Muscle layer of colon (tissue), 2 donors: Measurements from ENCODE around the gene CDC42BPB.

Experiments used
- H3K27ac ChIP-seq: one replicate; pipeline ENCODE4 v1.7.0; 2013; ENCODE audit warnings: low read depth, mild to moderate bottlenecking, low read length, moderate library complexity
- H3K27me3 ChIP-seq, 2 donors: one replicate each; pipeline ENCODE4 v1.7.0; 2013; ENCODE audit warnings: low read length in 2 of 2, mild to moderate bottlenecking in 2 of 2; ENCODE audit not compliant: insufficient read depth in 2 of 2, control insufficient read depth in 1 of 2
- H3K36me3 ChIP-seq: one replicate; pipeline ENCODE4 v1.7.0; 2013; ENCODE audit warnings: mild to moderate bottlenecking, low read length; ENCODE audit not compliant: insufficient read depth
- H3K4me1 ChIP-seq: one replicate; pipeline ENCODE4 v1.7.0; 2013; ENCODE audit warnings: mild to moderate bottlenecking, low read length; ENCODE audit not compliant: insufficient read depth
- H3K4me3 ChIP-seq, 2 donors: one replicate each; pipeline ENCODE4 v1.7.0; 2013; ENCODE audit warnings: low read length in 2 of 2, low read depth in 1 of 2, mild to moderate bottlenecking in 1 of 2, moderate library complexity in 1 of 2
- H3K9ac ChIP-seq: one replicate; pipeline ENCODE4 v1.7.0; 2013; ENCODE audit warnings: low read length
- H3K9me3 ChIP-seq: one replicate; pipeline ENCODE4 v1.7.0; 2013; ENCODE audit warnings: mild to moderate bottlenecking, low read length
- donor health status: abdominal sarcoma.
- donor health status: Adenocarcinoma of cecum.

CDC42BPB gene

GRCh38 chr14:103007555-103007954 lies 49.8 kb downstream of the CDC42BPB start:
- Histone ChIP-seq H3K9me3 (no peaks in the 10 kb centered on the region), H3K27ac (no peak overlapping the region), H3K36me3 (peaks cover 30% of the 10 kb centered on the region), H3K27me3 (no peaks in the 10 kb centered on the region), H3K4me1 (no peaks in the 10 kb centered on the region), H3K9ac (no peak overlapping the region), H3K4me3 (no peak overlapping the region)

- H3K27me3 ChIP-seq = no peaks in the 10 kb centered on the region
- H3K36me3 ChIP-seq = peaks cover 31% of the 10 kb centered on the region
- H3K4me3 ChIP-seq = no peak overlapping the region
- no peaks in the 10 kb centered on the region for H3K9me3 ChIP-seq
- no peak overlapping the region for H3K9ac ChIP-seq
- no peak overlapping the region for H3K27ac ChIP-seq
- H3K4me1 ChIP-seq = no peaks in the 10 kb centered on the region
Observed at GRCh38 chr14:103006991-103007520, 50.3 kb downstream of the CDC42BPB start.

- H3K36me3 ChIP-seq = peaks cover 34% of the 10 kb centered on the region
- H3K27ac ChIP-seq = no peak overlapping the region
- no peaks in the 10 kb centered on the region for H3K9me3 ChIP-seq
- H3K4me1 ChIP-seq = no peaks in the 10 kb centered on the region
- no peak overlapping the region for H3K4me3 ChIP-seq
- no peak overlapping the region for H3K9ac ChIP-seq
- H3K27me3 ChIP-seq = no peaks in the 10 kb centered on the region
Observed at GRCh38 chr14:103006106-103006505, 51.2 kb downstream of the CDC42BPB start.

DNA sequence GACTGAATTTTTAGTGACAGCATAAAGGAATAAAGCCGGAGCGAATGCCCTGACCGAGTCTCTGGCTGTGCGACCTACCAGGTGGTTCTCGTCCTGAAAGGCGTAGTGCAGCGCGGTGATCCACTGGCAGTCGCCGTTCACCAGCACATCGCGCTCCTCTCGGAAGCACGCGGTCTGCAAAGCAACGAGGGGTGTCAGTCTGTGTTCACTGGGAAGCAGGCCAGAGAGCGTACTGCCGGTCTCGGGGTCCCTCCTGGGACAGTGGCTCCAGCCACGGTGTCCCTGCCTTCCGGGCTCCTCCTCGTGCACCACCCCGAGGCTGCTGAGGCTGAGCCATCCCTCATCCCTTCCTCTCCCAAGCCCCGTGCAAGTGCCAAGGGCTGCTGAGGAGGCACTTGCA lies 53.5 kb downstream of the CDC42BPB start:
- no peaks in the 10 kb centered on the region for H3K4me1 ChIP-seq
- no peak overlapping the region for H3K9ac ChIP-seq
- H3K36me3 ChIP-seq = peaks cover 42% of the 10 kb centered on the region

DNA sequence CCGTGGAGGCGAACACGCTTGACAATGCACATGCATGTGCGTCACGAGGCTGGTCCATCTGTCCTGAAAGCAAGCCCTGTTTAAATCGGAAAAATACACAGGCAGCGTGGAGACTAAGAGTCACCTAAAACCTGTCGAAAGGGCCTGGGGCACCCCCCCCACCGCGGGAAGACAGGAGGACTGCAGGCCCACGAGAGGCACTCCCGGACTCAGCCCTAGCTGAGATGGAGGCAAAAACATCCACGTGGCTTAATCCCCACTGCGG lies 54.1 kb downstream of the CDC42BPB start:
- peaks cover 43% of the 10 kb centered on the region for H3K36me3 ChIP-seq
- no peaks in the 10 kb centered on the region for H3K27me3 ChIP-seq
- no peaks in the 10 kb centered on the region for H3K4me1 ChIP-seq
- no peak overlapping the region for H3K4me3 ChIP-seq
- H3K9me3 ChIP-seq = no peaks in the 10 kb centered on the region
- no peak overlapping the region for H3K27ac ChIP-seq
- H3K9ac ChIP-seq = no peak overlapping the region

More for the DNA sequence above, 53.5 kb downstream of the CDC42BPB start:
- H3K4me3 ChIP-seq = no peak overlapping the region
- no peak overlapping the region for H3K27ac ChIP-seq
- H3K9me3 ChIP-seq = no peaks in the 10 kb centered on the region
- H3K27me3 ChIP-seq = no peaks in the 10 kb centered on the region

- no peaks in the 10 kb centered on the region for H3K9me3 ChIP-seq
- H3K4me3 ChIP-seq = no peak overlapping the region
- peaks cover 48% of the 10 kb centered on the region for H3K36me3 ChIP-seq
- H3K9ac ChIP-seq = no peak overlapping the region
- no peaks in the 10 kb centered on the region for H3K4me1 ChIP-seq
- no peak overlapping the region for H3K27ac ChIP-seq
- H3K27me3 ChIP-seq = no peaks in the 10 kb centered on the region
Observed at GRCh38 chr14:103002578-103003350, 54.6 kb downstream of the CDC42BPB start.

DNA sequence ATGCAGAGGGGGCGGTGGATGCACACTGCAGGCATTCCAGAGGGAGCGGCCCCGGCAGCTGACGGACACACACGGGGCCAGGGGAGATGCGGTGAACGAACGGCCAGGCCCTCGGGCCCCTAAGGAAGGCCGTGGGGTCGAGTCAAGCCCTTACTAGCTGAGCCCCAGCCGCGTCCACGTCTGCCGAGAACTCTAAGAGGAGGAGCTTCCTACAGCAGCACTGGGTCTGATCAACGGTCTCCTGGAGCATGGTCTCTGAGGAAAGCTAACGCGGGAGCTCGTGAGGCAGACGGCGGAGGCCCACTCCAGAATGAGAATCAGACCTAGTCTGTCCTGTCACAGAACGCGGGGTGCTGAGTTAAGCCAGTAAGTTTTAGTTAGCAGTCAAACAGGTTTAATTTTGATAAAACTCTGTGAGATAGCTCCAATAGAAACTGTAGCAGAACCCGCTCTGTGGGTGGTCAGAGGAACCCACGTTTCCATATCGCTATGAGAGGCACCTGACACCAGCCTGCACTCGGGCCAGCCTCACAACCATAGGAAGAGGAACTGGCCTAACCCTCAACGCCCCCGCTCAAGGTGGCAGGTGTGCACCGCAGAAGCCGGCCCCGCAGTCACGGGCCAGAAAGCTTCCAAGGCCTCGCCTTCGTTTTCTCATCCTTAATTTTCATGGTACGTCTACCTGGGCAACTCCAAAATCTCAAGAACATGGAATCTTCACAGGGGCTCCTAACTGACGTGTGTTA lies 55.5 kb downstream of the CDC42BPB start:
- no peaks in the 10 kb centered on the region for H3K4me1 ChIP-seq
- H3K36me3 ChIP-seq = peaks cover 55% of the 10 kb centered on the region
- no peaks in the 10 kb centered on the region for H3K27me3 ChIP-seq
- no peak overlapping the region for H3K27ac ChIP-seq
- no peak overlapping the region for H3K9ac ChIP-seq
- no peak overlapping the region for H3K4me3 ChIP-seq
- no peaks in the 10 kb centered on the region for H3K9me3 ChIP-seq

DNA sequence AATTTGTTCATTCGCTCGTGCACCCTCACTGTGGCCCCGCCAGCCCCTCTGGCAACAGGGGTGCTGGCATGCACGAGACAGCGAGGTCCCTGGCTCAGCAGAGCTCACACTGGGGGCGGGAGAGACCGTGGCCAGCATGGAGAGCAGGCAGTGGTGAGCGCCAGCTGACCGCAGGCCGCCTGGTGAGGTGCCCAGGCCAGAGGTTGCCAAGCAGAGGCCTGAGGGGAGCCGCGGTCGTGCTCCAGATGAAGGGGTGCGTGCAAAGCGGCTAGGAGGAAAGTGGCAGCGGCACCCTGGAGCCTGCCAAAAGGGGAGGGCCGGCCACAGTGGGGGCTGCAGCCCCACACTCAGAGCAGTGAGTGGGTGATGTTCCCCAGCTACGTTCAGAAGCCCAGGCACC lies 56.1 kb downstream of the CDC42BPB start:
- Histone ChIP-seq H3K4me3 (no peak overlapping the region), H3K9me3 (no peaks in the 10 kb centered on the region), H3K27ac (no peak overlapping the region), H3K9ac (no peak overlapping the region), H3K27me3 (no peaks in the 10 kb centered on the region), H3K36me3 (peaks cover 52% of the 10 kb centered on the region), H3K4me1 (no peaks in the 10 kb centered on the region)

DNA sequence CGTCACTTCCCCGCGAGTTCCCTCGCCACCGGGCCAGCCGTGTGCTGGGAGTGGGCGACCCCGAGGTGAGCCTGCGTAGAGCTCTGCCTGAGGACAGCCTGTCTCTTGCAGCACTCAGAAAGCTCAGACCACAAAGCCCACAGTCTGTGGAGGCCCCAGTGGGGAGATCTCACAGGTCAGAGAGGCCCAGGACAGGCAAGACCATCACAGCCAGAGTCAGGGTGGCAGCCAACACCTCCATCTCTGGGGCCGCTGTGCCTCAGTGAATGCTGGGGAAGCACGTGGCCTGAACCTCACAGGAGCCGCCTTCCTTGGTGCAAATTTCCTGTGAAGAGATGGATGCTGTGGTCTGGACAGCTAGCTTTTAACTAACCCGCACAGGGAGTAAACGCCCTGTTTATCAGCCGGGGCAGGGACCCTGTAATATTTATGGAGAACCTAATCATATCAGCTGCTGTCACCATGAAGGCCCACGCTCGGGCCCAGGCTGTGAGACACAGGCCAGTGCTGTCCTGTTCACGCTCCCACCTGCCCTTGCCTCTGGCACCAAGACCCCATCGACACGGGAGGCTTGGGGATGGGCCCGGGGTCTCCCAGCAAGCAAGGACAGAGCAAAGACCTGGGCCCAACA lies 56.9 kb downstream of the CDC42BPB start:
- H3K27me3 ChIP-seq = no peaks in the 10 kb centered on the region
- no peaks in the 10 kb centered on the region for H3K4me1 ChIP-seq
- no peak overlapping the region for H3K27ac ChIP-seq
- no peak overlapping the region for H3K9ac ChIP-seq
- H3K36me3 ChIP-seq = peaks cover 48% of the 10 kb centered on the region
- no peak overlapping the region for H3K4me3 ChIP-seq
- H3K9me3 ChIP-seq = no peaks in the 10 kb centered on the region

DNA sequence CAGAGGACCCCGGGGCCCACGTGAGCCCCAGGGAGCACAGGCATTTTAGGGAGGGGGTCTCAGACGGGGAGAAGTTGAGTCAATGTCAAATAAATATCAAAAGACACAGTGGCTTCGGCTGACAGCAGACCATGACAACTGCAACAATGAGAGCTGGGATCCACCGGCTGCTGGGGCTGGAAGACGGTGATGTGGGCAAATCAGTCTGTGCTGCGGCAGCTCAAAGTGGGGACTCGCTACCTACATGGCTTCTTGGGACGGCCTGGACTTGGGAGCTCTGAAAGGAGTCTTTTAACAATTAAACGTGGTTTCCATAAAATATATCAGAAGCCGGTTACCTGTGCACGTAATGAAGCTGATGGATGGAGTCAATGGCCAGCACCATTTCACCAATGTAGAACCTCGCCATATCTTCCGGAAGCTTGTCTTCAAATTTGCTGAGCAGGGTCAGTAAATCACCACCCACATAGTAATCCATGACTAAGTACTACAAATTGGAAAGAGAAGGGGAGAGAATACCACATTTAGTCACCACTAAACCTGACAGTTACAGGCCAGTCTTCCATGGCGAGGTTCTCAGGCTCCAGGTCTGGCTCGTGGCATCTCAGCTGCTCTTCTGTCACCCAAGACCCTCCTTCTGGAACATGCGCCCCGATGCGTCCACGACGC lies 58.0 kb downstream of the CDC42BPB start:
- Histone ChIP-seq H3K9me3 (no peaks in the 10 kb centered on the region), H3K27ac (no peak overlapping the region), H3K36me3 (peaks cover 47% of the 10 kb centered on the region), H3K4me1 (no peaks in the 10 kb centered on the region), H3K27me3 (no peaks in the 10 kb centered on the region), H3K4me3 (no peak overlapping the region), H3K9ac (no peak overlapping the region)

DNA sequence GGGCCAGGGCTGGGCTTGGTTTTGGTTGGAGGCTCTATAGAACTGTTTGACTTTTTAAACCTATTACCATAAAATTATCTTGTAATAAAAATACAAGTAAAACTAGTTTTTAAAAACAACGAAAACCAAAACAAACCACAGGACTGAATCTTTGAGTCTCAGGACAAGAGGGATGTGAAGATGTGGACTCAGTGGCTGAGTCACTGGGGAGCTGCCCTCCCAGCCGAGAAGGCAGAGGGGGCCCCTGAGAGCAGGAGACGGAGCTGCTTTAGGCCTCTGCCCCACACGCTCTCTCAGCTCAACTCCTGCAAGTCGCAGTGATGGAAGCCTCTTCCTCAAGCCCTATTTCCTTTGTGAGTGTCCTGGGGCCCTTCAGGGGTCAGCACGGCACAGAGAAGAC lies 59.0 kb downstream of the CDC42BPB start:
- Histone ChIP-seq H3K9me3 (no peaks in the 10 kb centered on the region), H3K27ac (no peak overlapping the region), H3K4me3 (no peak overlapping the region), H3K27me3 (no peaks in the 10 kb centered on the region), H3K36me3 (peaks cover 54% of the 10 kb centered on the region), H3K4me1 (no peaks in the 10 kb centered on the region), H3K9ac (no peak overlapping the region)
